Measurements from ENCODE around the gene RAP2A.

- TF ChIP-seq CTCF (IDR thresholded peaks at IDR 0.05) (no peak), POLR2A (IDR thresholded peaks at IDR 0.05) (no peak)
Observed at GRCh38 chr13:97478247-97478646, 44.3 kb downstream of the RAP2A start.

All from prostate gland (tissue), 2 donors.